AG09309 (cell line): ENCODE data around the gene ASXL1.
"Not testable (repeated sequence)": the region's sequence is repeated elsewhere in the genome, so short reads cannot be mapped to it uniquely, and the experiment has no call there.

Source experiments
- DNase-seq: peaks from one replicate; pipeline ENCODE4 v3.0.0-alpha.2; 2010; ENCODE audit warnings: low read depth
- H3K4me3 ChIP-seq: 2 replicates; pipeline ENCODE4 v1.5.1; 2011; ENCODE audit warnings: mild to moderate bottlenecking, low read depth, low read length, moderate library complexity; ENCODE audit not compliant: control insufficient read depth
- CTCF ChIP-seq: IDR thresholded peaks from 2 replicates; pipeline ENCODE4 v1.5.1; 2011; ENCODE audit warnings: mild to moderate bottlenecking, low read depth, low read length, inconsistent platforms; ENCODE audit not compliant: insufficient read depth, control insufficient read depth; ENCODE audit errors: missing control alignments

Gene ASXL1

GRCh38 chr20:32461836-32462600 is 103.9 kb downstream of the ASXL1 start:
- DNase-seq, result no peak
- TF ChIP-seq CTCF, result no peak
- no peak overlapping the region for H3K4me3 ChIP-seq

GRCh38 chr20:32462900-32463641 is 104.9 kb downstream of the ASXL1 start:
- DNase-seq, result no peak
- no peak overlapping the region for H3K4me3 ChIP-seq
- no peak for TF ChIP-seq CTCF

GRCh38 chr20:32463642-32464400 is 105.7 kb downstream of the ASXL1 start:
- TF ChIP-seq CTCF, result no peak
- DNase-seq, result no peak
- H3K4me3 ChIP-seq, result no peak overlapping the region

- TF ChIP-seq CTCF, result no peak
- no peak for DNase-seq
- no peak overlapping the region for H3K4me3 ChIP-seq
Observed at GRCh38 chr20:32464401-32465091, 106.4 kb downstream of the ASXL1 start.

- no peak overlapping the region for H3K4me3 ChIP-seq
- no peak for DNase-seq
- TF ChIP-seq CTCF, result no peak
Observed at GRCh38 chr20:32465092-32465900, 107.2 kb downstream of the ASXL1 start.

GRCh38 chr20:32465901-32466675 is 108.0 kb downstream of the ASXL1 start:
- not testable (repeated sequence) for H3K4me3 ChIP-seq, DNase-seq
